HG03064 (cell line): ENCODE measurements around the gene ARFIP1.
"Not testable (repeated sequence)": the region's sequence is repeated elsewhere in the genome, so short reads cannot be mapped to it uniquely, and the experiment has no call there.

ENCODE experiments used
- ATAC-seq: cut with Tn5 transposase; IDR thresholded peaks from one replicate; pipeline ENCODE4 v1.9.1; 2021; ENCODE audit warnings: low read depth; ENCODE audit not compliant: unreplicated experiment

Gene ARFIP1

GRCh38 chr4:152836936-152837335 lies 57.2 kb downstream of the ARFIP1 start:
- ATAC-seq: no peak

DNA sequence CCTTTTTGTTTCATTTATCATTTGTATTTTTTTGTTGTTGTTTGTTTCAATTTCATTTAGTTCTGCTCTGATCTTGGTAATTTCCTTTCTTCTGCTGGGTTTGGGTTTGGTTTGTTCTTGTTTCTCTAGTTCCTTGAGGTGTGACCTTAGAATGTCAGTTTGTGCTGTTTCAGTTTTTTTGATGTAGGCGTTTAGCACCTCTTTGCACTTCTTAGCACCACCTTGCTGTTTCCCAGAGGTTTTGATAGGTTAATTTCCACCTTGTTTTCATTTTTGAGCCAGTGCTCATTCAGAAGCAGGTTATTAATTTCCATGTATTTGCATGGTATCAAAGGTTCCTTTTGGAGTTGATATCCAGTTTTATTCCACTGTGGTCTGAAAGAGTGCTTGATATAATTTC lies 60.0 kb downstream of the ARFIP1 start:
- not testable (repeated sequence) for ATAC-seq

DNA sequence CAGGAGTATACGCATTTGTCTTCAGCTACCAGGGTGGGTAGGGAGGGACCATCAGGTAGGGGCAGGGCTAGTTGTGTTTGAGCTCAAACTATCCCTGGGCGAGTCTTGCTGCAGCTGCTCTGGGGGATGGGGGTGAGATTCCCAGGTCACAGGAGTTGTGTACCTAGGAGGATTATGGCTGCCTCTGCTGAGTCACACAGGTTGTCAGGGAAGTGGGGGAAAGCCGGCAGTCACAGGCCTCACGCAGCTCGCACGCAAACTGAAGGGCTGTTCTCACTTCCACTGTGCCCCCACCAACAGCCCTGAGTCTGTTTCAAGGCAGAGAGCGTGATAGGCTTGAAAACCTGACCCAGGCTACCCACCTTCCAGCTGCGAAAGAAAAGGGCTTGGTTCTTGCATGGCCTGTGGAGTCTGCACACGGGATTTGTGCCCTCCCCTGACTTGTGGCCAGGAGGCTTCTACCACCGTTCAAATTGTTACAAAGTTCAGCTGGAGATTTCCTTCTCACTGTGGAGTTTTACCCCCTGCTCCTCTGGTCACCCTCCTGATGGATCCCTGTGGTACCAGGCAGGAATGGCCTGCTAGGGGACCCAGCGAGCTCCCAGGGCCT lies 63.8 kb downstream of the ARFIP1 start:
- ATAC-seq: no peak

DNA sequence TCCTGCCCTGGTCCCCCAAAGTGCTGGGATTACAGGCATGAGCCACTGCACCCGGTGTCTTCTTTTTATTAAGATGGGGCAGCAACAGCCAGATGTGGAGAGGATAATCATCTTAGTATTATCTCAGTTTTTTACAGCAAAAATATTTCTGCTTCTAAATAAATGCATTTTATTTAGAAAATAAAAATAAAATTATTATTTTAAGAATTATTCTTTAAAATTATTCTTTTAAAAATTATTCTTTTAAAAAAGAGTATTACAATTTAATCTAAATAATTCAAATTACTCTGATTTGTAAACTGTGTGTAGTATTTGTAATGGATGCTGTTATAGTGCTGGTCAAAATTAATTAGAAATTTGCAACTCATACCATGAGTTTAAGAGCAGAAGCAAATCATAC lies 67.6 kb downstream of the ARFIP1 start:
- no peak for ATAC-seq

GRCh38 chr4:152848508-152848907 lies 68.8 kb downstream of the ARFIP1 start:
- no peak for ATAC-seq

GRCh38 chr4:152849350-152849749 lies 69.6 kb downstream of the ARFIP1 start:
- ATAC-seq: no peak

GRCh38 chr4:152850377-152850776 lies 70.6 kb downstream of the ARFIP1 start:
- ATAC-seq: no peak

DNA sequence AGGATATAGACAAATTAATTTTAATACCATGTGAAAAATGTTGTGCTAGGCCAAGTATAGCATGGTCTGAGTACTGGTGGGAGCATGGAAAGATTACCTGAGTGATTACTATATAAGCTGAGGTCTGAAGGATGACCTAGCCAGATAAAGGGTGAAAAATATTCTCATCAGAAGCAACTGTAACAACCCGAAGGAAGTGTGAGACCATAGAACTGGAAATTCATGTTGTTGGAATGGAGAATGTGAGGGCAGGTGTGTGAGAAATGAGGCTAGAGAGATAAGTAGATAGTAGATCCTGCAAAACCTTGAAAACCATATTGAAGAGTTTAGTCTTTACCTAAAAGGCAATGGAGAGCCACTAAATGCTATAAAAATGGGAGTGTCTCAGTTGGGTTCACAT lies 71.5 kb downstream of the ARFIP1 start:
- no peak for ATAC-seq

- ATAC-seq: no peak
These were observed 73.5 kb downstream of the ARFIP1 start for GRCh38 chr4:152853293-152853692.

DNA sequence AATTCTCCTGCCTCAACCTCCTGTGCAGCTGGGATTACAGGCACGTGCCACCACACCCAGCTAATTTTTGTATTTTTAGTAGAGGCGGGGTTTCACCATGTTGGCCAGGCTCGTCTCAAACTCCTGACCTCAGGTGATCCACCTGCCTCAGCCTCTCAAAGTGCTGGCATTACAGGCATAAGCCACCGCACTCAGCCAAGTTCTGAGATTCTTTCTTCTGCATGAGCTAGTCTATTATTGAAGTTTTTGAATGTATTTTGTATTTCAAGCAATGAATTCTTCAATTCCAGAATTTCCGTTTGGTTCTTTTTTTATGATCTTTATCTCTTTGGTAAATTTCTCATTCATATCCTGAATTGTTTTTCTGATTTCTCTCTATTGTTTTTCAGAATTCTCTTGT lies 74.3 kb downstream of the ARFIP1 start:
- ATAC-seq: not testable (repeated sequence)

GRCh38 chr4:152856960-152857359 lies 77.2 kb downstream of the ARFIP1 start:
- ATAC-seq: no peak

- ATAC-seq: no peak
These were observed 79.2 kb downstream of the ARFIP1 start for GRCh38 chr4:152858934-152859333.

- ATAC-seq: no peak
These were observed 80.3 kb downstream of the ARFIP1 start for GRCh38 chr4:152860046-152860445.

- no peak for ATAC-seq
These were observed 82.9 kb downstream of the ARFIP1 start for GRCh38 chr4:152862608-152863007.

- no peak for ATAC-seq
These were observed 84.6 kb downstream of the ARFIP1 start for GRCh38 chr4:152864361-152864760.

DNA sequence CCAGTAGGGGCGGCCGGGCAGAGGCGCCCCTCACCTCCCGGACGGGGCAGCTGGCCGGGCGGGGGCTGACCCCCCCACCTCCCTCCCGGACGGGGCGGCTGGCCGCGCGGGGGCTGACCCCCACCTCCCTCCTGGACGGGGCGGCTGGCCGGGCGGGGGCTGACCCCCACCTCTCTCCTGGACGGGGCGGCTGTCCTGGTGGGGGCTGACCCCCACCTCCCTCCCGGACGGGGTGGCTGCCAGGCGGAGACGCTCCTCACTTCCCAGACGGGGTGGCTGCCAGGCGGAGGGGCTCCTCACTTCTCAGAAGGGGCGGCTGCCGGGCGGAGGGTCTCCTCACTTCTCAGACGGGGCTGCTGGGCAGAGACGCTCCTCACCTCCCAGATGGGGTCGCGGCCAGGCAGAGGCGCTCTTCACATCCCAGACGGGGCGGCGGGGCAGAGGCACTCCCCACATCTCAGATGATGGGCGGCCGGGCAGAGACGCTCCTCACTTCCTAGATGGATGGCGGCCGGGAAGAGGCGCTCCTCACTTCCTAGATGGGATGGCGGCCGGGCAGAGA lies 86.8 kb downstream of the ARFIP1 start:
- not testable (repeated sequence) for ATAC-seq

DNA sequence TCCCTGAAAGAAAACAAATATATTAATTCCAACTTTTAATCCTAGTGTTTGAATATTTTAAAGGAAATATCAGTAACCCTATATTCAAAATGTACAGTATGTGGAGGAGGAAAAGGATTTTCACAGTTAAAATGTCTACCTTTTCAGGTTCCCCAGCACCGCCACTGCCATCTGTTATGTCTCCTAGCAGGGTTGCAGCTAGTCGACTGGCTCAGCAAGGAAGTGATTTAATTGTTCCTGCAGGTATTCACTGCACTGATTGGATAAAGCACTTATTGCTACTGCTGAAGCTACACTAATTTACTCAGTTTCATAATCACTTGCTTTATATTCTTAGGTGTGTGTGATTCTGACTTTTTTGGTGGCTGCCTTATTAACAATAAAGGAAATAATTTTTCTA lies 90.9 kb downstream of the ARFIP1 start:
- no peak for ATAC-seq

- no peak for ATAC-seq
These were observed 95.5 kb downstream of the ARFIP1 start for GRCh38 chr4:152875261-152875660.

DNA sequence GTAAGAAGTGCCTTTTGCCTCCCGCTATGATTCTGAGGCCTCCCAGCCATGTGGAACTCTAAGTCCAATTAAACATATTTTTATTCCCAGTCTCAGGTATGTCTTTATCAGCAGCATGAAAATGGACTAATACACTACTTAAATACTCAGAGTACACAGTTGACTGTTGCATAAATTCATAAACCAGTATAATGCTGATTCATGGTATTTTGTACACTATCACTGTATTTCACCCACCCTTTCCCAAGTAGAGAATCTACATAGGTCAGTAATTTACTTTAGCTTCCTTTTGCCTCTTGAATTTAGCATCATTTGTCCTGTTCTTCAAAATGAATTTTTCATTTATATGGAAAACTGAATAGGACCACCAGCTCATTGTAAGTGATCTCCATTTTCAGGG lies 98.1 kb downstream of the ARFIP1 start:
- no peak for ATAC-seq

DNA sequence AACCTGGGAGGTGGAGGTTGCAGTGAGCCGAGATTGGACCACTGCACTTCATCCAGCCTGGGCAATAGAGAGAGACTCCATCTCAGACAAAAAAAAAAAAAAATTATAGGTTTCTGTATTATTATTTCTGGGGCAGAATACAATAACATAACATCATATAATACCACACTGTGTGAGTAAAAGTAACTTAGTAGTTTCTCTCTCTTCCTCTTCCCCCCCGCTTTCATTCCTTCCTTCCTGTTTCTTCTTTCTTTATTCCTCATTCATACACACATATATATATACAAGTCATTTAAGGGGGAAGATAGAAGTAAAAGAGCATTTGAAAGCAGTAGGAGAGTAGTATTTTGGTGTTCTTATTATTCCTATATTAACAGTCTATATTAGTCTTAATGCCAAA lies 100.5 kb downstream of the ARFIP1 start:
- no peak for ATAC-seq

GRCh38 chr4:152881974-152882373 lies 102.2 kb downstream of the ARFIP1 start:
- no peak for ATAC-seq

- ATAC-seq: no peak
These were observed 105.4 kb downstream of the ARFIP1 start for GRCh38 chr4:152885185-152885584.

GRCh38 chr4:152886201-152886600 lies 106.4 kb downstream of the ARFIP1 start:
- ATAC-seq: no peak
